ENCODE results near the gene PMVK.

PMVK gene

GRCh38 chr1:154944401-154945159, 8.1 kb upstream of the PMVK start:
- no peak overlapping the region for H3K4me3 ChIP-seq (ENCODE audit: low read depth, low read length)
- in situ Hi-C loops (cut with HindIII; ENCODE audit: low sequenced_read_pairs): no loop called here
- TF ChIP-seq, protein P1, sequence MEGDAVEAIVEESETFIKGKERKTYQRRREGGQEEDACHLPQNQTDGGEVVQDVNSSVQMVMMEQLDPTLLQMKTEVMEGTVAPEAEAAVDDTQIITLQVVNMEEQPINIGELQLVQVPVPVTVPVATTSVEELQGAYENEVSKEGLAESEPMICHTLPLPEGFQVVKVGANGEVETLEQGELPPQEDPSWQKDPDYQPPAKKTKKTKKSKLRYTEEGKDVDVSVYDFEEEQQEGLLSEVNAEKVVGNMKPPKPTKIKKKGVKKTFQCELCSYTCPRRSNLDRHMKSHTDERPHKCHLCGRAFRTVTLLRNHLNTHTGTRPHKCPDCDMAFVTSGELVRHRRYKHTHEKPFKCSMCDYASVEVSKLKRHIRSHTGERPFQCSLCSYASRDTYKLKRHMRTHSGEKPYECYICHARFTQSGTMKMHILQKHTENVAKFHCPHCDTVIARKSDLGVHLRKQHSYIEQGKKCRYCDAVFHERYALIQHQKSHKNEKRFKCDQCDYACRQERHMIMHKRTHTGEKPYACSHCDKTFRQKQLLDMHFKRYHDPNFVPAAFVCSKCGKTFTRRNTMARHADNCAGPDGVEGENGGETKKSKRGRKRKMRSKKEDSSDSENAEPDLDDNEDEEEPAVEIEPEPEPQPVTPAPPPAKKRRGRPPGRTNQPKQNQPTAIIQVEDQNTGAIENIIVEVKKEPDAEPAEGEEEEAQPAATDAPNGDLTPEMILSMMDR (IDR thresholded peaks at IDR 0.05; ENCODE audit: low read depth, low read length, missing control alignments): no peak
- DNase-seq (ENCODE audit: low read depth): no peak

DNA sequence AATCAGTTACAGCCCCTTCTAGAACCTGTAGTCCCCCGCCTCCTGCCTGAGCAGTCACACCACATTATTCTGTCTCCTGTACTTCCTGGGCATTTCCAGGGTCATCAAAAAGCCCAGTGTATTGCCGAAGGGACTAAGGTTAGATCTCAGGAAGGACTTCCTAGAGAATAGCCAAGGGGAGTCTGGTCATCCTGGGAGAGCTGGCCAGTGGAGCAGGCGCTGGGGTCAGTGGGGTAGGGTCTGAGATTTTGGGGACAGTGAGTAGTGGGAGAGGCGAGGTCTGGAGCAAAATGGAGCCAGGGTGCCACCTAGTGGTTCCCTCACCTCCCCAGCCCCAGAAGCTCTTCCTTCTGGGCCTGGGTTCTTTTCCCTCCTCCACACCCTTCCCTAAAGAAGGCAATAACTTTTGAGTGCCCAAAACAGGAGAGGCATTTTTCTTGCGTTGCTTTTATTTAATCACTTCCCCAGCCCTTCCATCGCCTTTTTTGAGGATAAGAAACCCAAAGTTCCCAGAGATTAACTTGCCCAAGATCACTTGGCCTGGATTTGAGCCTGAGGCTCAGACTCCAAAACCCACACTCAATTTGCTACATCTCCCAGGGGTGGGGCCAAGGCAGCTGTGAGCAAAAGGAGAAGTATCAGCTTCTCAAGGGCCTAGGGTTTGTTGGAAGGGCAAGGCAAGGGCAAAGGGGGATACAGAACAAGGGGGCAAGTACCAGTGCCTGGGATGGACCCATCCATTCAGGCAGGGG, 7.3 kb upstream of the PMVK start:
- no peak for DNase-seq (ENCODE audit: low read depth)
- no peak overlapping the region for H3K4me3 ChIP-seq (ENCODE audit: low read depth, low read length)
- TF ChIP-seq, protein P1 (IDR thresholded peaks at IDR 0.05; ENCODE audit: low read depth, low read length, missing control alignments): peak; percentile 85
- in situ Hi-C loops (cut with HindIII; ENCODE audit: low sequenced_read_pairs): no loop called here

- H3K4me3 ChIP-seq (ENCODE audit: low read depth, low read length): no peak overlapping the region
- DNase-seq (ENCODE audit: low read depth): no peak
- TF ChIP-seq, protein P1 (IDR thresholded peaks at IDR 0.05; ENCODE audit: low read depth, low read length, missing control alignments): no peak
- in situ Hi-C loops (cut with HindIII; ENCODE audit: low sequenced_read_pairs): no loop called here
Measured at GRCh38 chr1:154941333-154942013, 5.0 kb upstream of the PMVK start.

DNA sequence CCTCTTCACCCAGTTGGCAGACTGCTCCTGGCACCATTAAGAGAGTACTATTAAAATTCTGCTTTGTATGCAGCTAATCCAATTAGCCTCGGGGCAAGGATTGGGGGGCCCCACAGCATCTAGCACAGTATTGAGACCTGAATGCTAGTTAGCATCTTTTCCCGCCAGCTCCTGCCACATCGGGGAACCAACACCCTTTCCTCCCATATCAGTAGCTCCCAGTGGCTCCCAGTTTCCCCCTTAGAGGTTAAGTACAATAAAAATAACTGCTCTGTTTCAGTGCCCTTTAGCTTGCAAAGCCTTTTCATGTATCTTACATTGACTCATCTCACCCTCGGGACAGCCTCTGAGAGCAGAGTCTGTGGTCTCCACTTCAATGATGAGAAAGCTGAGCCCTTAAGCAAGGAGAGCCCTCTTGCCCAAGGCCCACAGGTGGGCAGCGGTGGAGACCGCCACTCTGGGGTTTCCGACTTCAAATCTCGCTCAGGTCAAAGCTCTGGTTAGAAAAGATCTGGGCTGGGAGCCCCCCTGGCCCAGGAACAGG, 4.2 kb upstream of the PMVK start:
- no peak for DNase-seq (ENCODE audit: low read depth)
- TF ChIP-seq, protein P1 (IDR thresholded peaks at IDR 0.05; ENCODE audit: low read depth, low read length, missing control alignments): no peak
- no peak overlapping the region for H3K4me3 ChIP-seq (ENCODE audit: low read depth, low read length)
- in situ Hi-C loops (cut with HindIII; ENCODE audit: low sequenced_read_pairs): no loop called here

GRCh38 chr1:154940213-154940560, 3.7 kb upstream of the PMVK start:
- TF ChIP-seq, protein P1 (IDR thresholded peaks at IDR 0.05; ENCODE audit: low read depth, low read length, missing control alignments): no peak
- H3K4me3 ChIP-seq (ENCODE audit: low read depth, low read length): no peak overlapping the region
- in situ Hi-C loops (cut with HindIII; ENCODE audit: low sequenced_read_pairs): no loop called here
- DNase-seq (ENCODE audit: low read depth): no peak

GRCh38 chr1:154938604-154939399, 2.3 kb upstream of the PMVK start:
- in situ Hi-C loops (cut with HindIII; ENCODE audit: low sequenced_read_pairs): no loop called here
- no peak for DNase-seq (ENCODE audit: low read depth)

More at GRCh38 chr1:154938604-154939399, 2.3 kb upstream of the PMVK start:
- H3K4me3 ChIP-seq (ENCODE audit: low read depth, low read length): no peak overlapping the region
- TF ChIP-seq, protein P1 (IDR thresholded peaks at IDR 0.05; ENCODE audit: low read depth, low read length, missing control alignments): no peak
